PFSK-1 (cell line): Measurements from ENCODE around the gene IGSF5.

Source experiments
- FOXP2 ChIP-seq: optimal IDR thresholded peaks from 2 replicates; pipeline ENCODE3; 2011; ENCODE audit warnings: borderline replicate concordance, control low read depth, inconsistent platforms; ENCODE audit not compliant: insufficient read depth; ENCODE audit errors: extremely low read length, extremely low read depth
- REST ChIP-seq, 2 experiments: IDR thresholded peaks; 2 replicates each; pipeline versions ENCODE4 v1.6.1 to v1.8.0; 2011 to 2012; ENCODE audit warnings: low read depth in 2 of 2, low read length in 2 of 2, control low read depth in 1 of 2, inconsistent platforms in 1 of 2, mild to moderate bottlenecking in 1 of 2, moderate library complexity in 1 of 2; ENCODE audit not compliant: insufficient read depth in 1 of 2
- TAF1 ChIP-seq: IDR thresholded peaks from 2 replicates; pipeline ENCODE4 v1.6.1; 2012; ENCODE audit warnings: low read length, control low read depth, borderline replicate concordance; ENCODE audit not compliant: insufficient read depth

- TF ChIP-seq TAF1 (no peak), REST (IDR thresholded peaks at IDR 0.05; ENCODE audit: insufficient read depth in 1 of 2, low read depth in 2 of 2, low read length in 2 of 2) (no peak), FOXP2 (no peak)
Measured at GRCh38 chr21:39707316-39707715, 37.7 kb upstream of the IGSF5 start.
